Measurements from ENCODE around the gene VEPH1.

DNA sequence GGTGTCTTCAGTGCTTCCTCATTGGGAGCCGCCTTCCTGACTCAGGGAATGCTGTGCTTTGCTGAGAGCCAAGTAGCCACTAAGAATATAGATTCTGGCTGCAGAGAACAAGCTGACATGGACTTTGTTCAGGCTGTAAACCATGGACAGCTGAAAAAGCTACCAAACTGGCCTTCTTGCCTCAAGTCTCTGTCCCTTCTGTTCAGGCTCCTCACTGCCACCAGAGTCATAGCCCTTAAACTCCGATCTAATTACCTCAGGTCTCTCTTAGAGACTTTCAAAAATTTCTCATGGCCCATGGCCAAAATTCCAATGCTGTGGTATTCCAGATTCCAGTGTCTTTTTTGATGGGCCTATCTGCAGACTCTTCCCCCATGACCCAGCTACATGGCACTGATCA lies 86.0 kb downstream of the VEPH1 start:
- no peak for TF ChIP-seq CTCF (conservative IDR thresholded peaks at IDR 0.05 in 1 of 2, IDR thresholded peaks at IDR 0.05 in 1 of 2; ENCODE audit: extremely low read depth in 1 of 2, insufficient read depth in 1 of 2, low read depth in 1 of 2, low read length in 2 of 2)
- TF ChIP-seq EZH2 (IDR thresholded peaks at IDR 0.05; ENCODE audit: borderline replicate concordance, low read length), result no peak
